ENCODE data around the gene FUT2.

DNA sequence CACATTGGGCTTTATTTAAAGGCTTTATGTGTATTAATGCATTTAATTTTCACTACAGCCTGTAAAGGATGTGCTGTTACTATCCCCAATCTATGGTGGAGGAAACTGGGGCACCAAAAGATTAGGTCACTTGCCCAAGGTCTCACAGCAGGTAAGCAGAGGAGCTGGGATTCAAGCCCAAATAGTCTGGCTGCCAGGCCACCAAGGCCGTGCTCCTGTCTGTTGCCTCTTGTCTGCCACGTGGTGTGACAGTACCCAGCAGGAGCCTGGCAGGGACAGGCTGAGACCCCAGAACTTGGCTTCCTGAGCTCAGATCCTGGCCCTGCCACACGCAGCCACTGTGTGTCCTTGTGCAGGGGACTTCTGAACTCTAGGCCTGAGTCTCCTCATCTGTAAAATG lies 27.4 kb upstream of the FUT2 start:
- TF ChIP-seq CTCF (IDR thresholded peaks at IDR 0.05 in 2 of 3, conservative IDR thresholded peaks at IDR 0.05 in 1 of 3; ENCODE audit: borderline replicate concordance in 1 of 3, insufficient read depth in 1 of 3, low read depth in 2 of 3, low read length in 2 of 3): no peak
- no peak for TF ChIP-seq POLR2AphosphoS5 (IDR thresholded peaks at IDR 0.05; ENCODE audit: low read depth, low read length)
- TF ChIP-seq MAX (IDR thresholded peaks at IDR 0.05): no peak
- no peak for TF ChIP-seq TCF7L2 (IDR thresholded peaks at IDR 0.05; ENCODE audit: borderline replicate concordance, extremely low read depth, insufficient read depth, insufficient read length)

All from HCT116 (cell line).